Motor neuron (in vitro differentiated cells): ENCODE measurements around the gene ERCC8. TPM values are rescaled to one million over a fixed set of nuclear protein-coding genes. Genes with fewer than 3 reads are reported as not detected.

ENCODE experiments used
- ATAC-seq, 8 experiments: fragments of 200-7000 bp; cut with Tn5 transposase; replicated peaks in 6 of 8; 2 replicates each; pipeline ENCODE4 v1.8.0; 2021; ENCODE audit warnings: mild to moderate bottlenecking in 8 of 8, moderate library complexity in 8 of 8
- H3K27ac ChIP-seq, 2 donors: fragments of 250-450 bp; sonication (Bioruptor Pico); 2 replicates each; pipeline ENCODE4 v1.9.0; 2021; ENCODE audit warnings: antibody characterized with exemption in 2 of 2, mild to moderate bottlenecking in 2 of 2, moderate library complexity in 1 of 2
- H3K4me1 ChIP-seq, 2 donors: fragments of 250-450 bp; sonication (Bioruptor Pico); replicated peaks in 1 of 2; 2 replicates each; pipeline ENCODE4 v1.6.1; 2021; ENCODE audit warnings: antibody characterized with exemption in 2 of 2, mild to moderate bottlenecking in 2 of 2, moderate library complexity in 1 of 2
- H3K4me3 ChIP-seq, 5 donors: fragments of 250-450 bp; sonication (Bioruptor Pico); 2 replicates each; pipeline ENCODE4 v1.9.0; 2021; ENCODE audit warnings: antibody characterized with exemption in 5 of 5, mild to moderate bottlenecking in 5 of 5, moderate library complexity in 4 of 5
- WGBS, 10 experiments: fragments of 450-650 bp; shearing (Covaris generic); methylation state at CpG; one replicate each; pipeline ENCODE4 v1.0.0; 2022; 5-methylcytosine and 5-hydroxymethylcytosine counted together
- in situ Hi-C, 9 experiments: fragments of 400-800 bp; cut with MboI; loops; one replicate each; pipeline ENCODE4 v1.15.0; 2021; ENCODE audit warnings: low sequenced_read_pairs in 9 of 9, low pct_unique_long_range_greater_than_20kb in 2 of 9; ENCODE audit not compliant: unreplicated experiment in 9 of 9
- total RNA-seq, 8 experiments: library from RNA; unstranded; fragments of 300-600 nt; gene quantifications; 2 replicates each; pipeline versions ENCODE4 v1.2.3 to v1.2.4, GENCODE V29; 2022

The ERCC8 gene
- total RNA-seq, 8 experiments from 2014 or later: 11.2 to 21.8 (median 16.1) TPM

- ATAC-seq: no peak
- no peak overlapping the region for H3K4me3 ChIP-seq
- H3K4me1 ChIP-seq: no peaks in the 10 kb centered on the region
- H3K27ac ChIP-seq: no peak overlapping the region
- in situ Hi-C loops: loop anchor here in 2 of 9 experiments (25.0 kb wide), 2 partner anchors 352 to 977 kb away; no protein-coding TSS in a partner anchor
- 0 to 83% (median 50%) methylated on average over 1 to 2 of the region's 2 CpGs; no CpG with 5 or more reads in 1 of the 10 experiments for WGBS, 10 experiments
Observed at GRCh38 chr5:60960591-60960990, 15.7 kb upstream of the ERCC8 start.

- no peaks in the 10 kb centered on the region for H3K4me1 ChIP-seq
- no peak for ATAC-seq
- no peak overlapping the region for H3K4me3 ChIP-seq
- H3K27ac ChIP-seq: no peak overlapping the region
- in situ Hi-C loops: loop anchor here in 2 of 9 experiments (25.0 kb wide), 2 partner anchors 353 to 978 kb away; no protein-coding TSS in a partner anchor
Observed at GRCh38 chr5:60959156-60959555, 14.3 kb upstream of the ERCC8 start.

GRCh38 chr5:60958712-60959111, 13.8 kb upstream of the ERCC8 start:
- no peak overlapping the region for H3K4me3 ChIP-seq
- ATAC-seq: no peak
- H3K4me1 ChIP-seq: no peaks in the 10 kb centered on the region
- in situ Hi-C loops: loop anchor here in 2 of 9 experiments (25.0 kb wide), 2 partner anchors 354 to 979 kb away; no protein-coding TSS in a partner anchor
- no peak overlapping the region for H3K27ac ChIP-seq
- 67 to 100% (median 100%) methylated on average over 2 of the region's 2 CpGs; no CpG with 5 or more reads in 3 of the 10 experiments for WGBS, 10 experiments

- peak in 1 of 8 experiments; percentile 28 for ATAC-seq
- Histone ChIP-seq H3K4me1 (no peaks in the 10 kb centered on the region), H3K4me3 (no peak overlapping the region), H3K27ac (no peak overlapping the region)
- in situ Hi-C loops: loop anchor here in 2 of 9 experiments (25.0 kb wide), 2 partner anchors 354 to 979 kb away; no protein-coding TSS in a partner anchor
Observed at GRCh38 chr5:60958088-60958487, 13.2 kb upstream of the ERCC8 start.

GRCh38 chr5:60955239-60955638, 10.4 kb upstream of the ERCC8 start:
- ATAC-seq: no peak
- Histone ChIP-seq H3K4me3 (no peak overlapping the region), H3K4me1 (no peaks in the 10 kb centered on the region), H3K27ac (no peak overlapping the region)
- in situ Hi-C loops: loop anchor here in 2 of 9 experiments (25.0 kb wide), 2 partner anchors 357 to 982 kb away; no protein-coding TSS in a partner anchor
- WGBS, 10 experiments: 86 to 100% (median 100%) methylated on average over 1 to 3 of the region's 3 CpGs

- in situ Hi-C loops: loop anchor here in 1 of 9 experiments (25.0 kb wide), 1 partner anchor 261 kb away; no protein-coding TSS in a partner anchor
- WGBS, 10 experiments: 38 to 100% (median 100%) methylated on average over 1 of the region's 1 CpG; no CpG with 5 or more reads in 1 of the 10 experiments
- ATAC-seq: no peak
- Histone ChIP-seq H3K4me3 (no peak overlapping the region), H3K4me1 (peaks cover 4 to 5% of the 10 kb centered on the region in 2 donors), H3K27ac (no peak overlapping the region)
Observed at GRCh38 chr5:60948738-60949137, 3.9 kb upstream of the ERCC8 start.

GRCh38 chr5:60945813-60946187, 930 bp upstream of the ERCC8 start:
- peak overlapping the region; percentile 45 to 88 for H3K27ac ChIP-seq
- H3K4me3 ChIP-seq: peak overlapping the region; percentile 57 to 98 (median 69)
- H3K4me1 ChIP-seq: peaks cover 7 to 10% of the 10 kb centered on the region in 2 donors
- in situ Hi-C loops: loop anchor here in 1 of 9 experiments (25.0 kb wide), 1 partner anchor 258 kb away; no protein-coding TSS in a partner anchor
- ATAC-seq: peak; percentile 11 to 37 (median 17)
- 0 to 5% (median 0%) methylated on average over 3 to 14 of the region's 18 CpGs; no CpG with 5 or more reads in 2 of the 10 experiments for WGBS, 10 experiments

- 27 to 100% (median 82%) methylated on average over 1 to 3 of the region's 3 CpGs for WGBS, 10 experiments
- Histone ChIP-seq H3K4me1 (peaks cover 7 to 10% of the 10 kb centered on the region in 2 donors), H3K27ac (no peak overlapping the region), H3K4me3 (peak overlapping the region in 4 of 5 donors; percentile 57 to 98 (median 70))
- in situ Hi-C loops: loop anchor here in 1 of 9 experiments (25.0 kb wide), 1 partner anchor 256 kb away; no protein-coding TSS in a partner anchor
- ATAC-seq: no peak
Observed at GRCh38 chr5:60943624-60944023, 1.2 kb downstream of the ERCC8 start.

GRCh38 chr5:60929024-60929423, 15.8 kb downstream of the ERCC8 start:
- WGBS, 10 experiments: 66 to 100% (median 82%) methylated on average over 4 to 6 of the region's 6 CpGs
- Histone ChIP-seq H3K27ac (no peak overlapping the region), H3K4me1 (no peaks in the 10 kb centered on the region), H3K4me3 (no peak overlapping the region)
- no peak for ATAC-seq
- in situ Hi-C loops: loop anchor here in 1 of 9 experiments (25.0 kb wide), 1 partner anchor 242 kb away; no protein-coding TSS in a partner anchor

- ATAC-seq: no peak
- Histone ChIP-seq H3K4me1 (no peaks in the 10 kb centered on the region), H3K4me3 (no peak overlapping the region), H3K27ac (no peak overlapping the region)
- in situ Hi-C loops: loop anchor here in 1 of 9 experiments (25.0 kb wide), 1 partner anchor 240 kb away; no protein-coding TSS in a partner anchor
Observed at GRCh38 chr5:60927450-60927849, 17.4 kb downstream of the ERCC8 start.

GRCh38 chr5:60918466-60918865, 26.4 kb downstream of the ERCC8 start:
- 92 to 100% (median 98%) methylated on average over 1 to 2 of the region's 2 CpGs; no CpG with 5 or more reads in 4 of the 10 experiments for WGBS, 10 experiments
- no peaks in the 10 kb centered on the region for H3K4me1 ChIP-seq
- no peak overlapping the region for H3K27ac ChIP-seq
- no peak for ATAC-seq
- H3K4me3 ChIP-seq: no peak overlapping the region
- in situ Hi-C loops: no loop called here

- no peaks in the 10 kb centered on the region for H3K4me1 ChIP-seq
- in situ Hi-C loops: no loop called here
- H3K4me3 ChIP-seq: no peak overlapping the region
- H3K27ac ChIP-seq: no peak overlapping the region
- no peak for ATAC-seq
Observed at GRCh38 chr5:60916646-60917045, 28.2 kb downstream of the ERCC8 start.

- no peak for ATAC-seq
- no peak overlapping the region for H3K27ac ChIP-seq
- no peaks in the 10 kb centered on the region for H3K4me1 ChIP-seq
- WGBS, 10 experiments: 75 to 100% (median 90%) methylated on average over 2 to 4 of the region's 4 CpGs
- no peak overlapping the region for H3K4me3 ChIP-seq
- in situ Hi-C loops: no loop called here
Observed at GRCh38 chr5:60903356-60903755, 41.5 kb downstream of the ERCC8 start.

- WGBS, 10 experiments: 83 to 100% (median 98%) methylated on average over 1 to 4 of the region's 4 CpGs; no CpG with 5 or more reads in 2 of the 10 experiments
- no peak for ATAC-seq
Observed at GRCh38 chr5:60896991-60897390, 47.9 kb downstream of the ERCC8 start.

More at GRCh38 chr5:60896991-60897390, 47.9 kb downstream of the ERCC8 start:
- H3K4me1 ChIP-seq: no peaks in the 10 kb centered on the region
- in situ Hi-C loops: loop anchor here in 1 of 9 experiments (25.0 kb wide), 1 partner anchor 210 kb away; no protein-coding TSS in a partner anchor
- no peak overlapping the region for H3K4me3 ChIP-seq
- H3K27ac ChIP-seq: no peak overlapping the region
